Muscle of arm (tissue), 12 donors: ENCODE data around the gene KIFC3. TPM values are rescaled to one million over a fixed set of nuclear protein-coding genes. Genes with fewer than 3 reads are reported as not detected.
"Not testable (repeated sequence)": the region's sequence is repeated elsewhere in the genome, so short reads cannot be mapped to it uniquely, and the experiment has no call there.

ENCODE experiments used
- DNase-seq: peaks from one replicate; pipeline ENCODE4 v3.0.0-alpha.2; 2013
- polyA plus RNA-seq, 12 donors: library from polyadenylated mRNA; unstranded; fragments of 120-200 nt; gene quantifications; one replicate each; pipeline ENCODE4 v1.2.1, GENCODE V29; 2013; ENCODE audit not compliant: insufficient read length in 12 of 12

The KIFC3 gene
- polyA plus RNA-seq, 12 donors, result 10.8 to 70.4 (median 17.6) TPM; not detected in 1

- no peak for DNase-seq
Observed at GRCh38 chr16:57825298-57826044, 23.2 kb upstream of the KIFC3 start.

DNA sequence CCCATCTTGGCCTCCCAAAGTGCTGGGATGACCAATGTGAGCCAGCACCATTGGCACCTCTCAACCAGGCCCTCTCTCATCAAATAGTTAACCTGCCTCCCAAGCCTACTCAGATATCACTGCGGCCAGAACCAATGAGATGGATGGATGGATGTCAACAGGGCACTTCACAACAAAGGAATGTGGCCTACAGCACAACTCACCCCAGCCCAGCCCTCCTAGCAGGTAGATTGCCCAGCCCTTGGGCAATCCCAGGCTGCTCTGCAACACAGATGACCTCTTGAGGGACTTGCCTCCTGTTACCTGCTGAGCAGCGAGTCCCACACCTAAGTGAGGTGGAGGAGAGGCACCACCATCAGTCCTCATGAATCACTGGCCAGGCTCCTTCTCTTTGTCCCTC, 22.6 kb upstream of the KIFC3 start:
- DNase-seq, result no peak

DNA sequence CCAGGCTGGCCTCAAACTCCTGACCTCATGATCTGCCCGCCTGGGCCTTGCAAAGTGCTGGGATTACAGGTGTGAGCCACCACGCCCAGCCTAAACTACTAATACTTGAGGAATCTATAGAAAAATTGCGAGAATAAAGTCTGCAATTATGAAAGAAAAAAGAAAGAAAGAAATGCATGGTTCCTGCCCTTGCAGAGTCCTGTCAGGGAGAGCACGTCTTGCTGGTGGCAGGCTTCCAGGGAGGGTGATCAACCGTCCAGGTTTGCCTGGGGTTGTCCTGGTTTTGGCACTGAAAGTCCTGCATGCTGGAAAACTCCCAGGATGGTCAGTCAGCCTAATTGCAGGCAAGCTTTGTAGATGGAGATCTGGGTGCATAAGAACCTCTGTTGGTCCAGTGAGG, 21.5 kb upstream of the KIFC3 start:
- DNase-seq, result no peak

GRCh38 chr16:57822856-57823255, 20.6 kb upstream of the KIFC3 start:
- no peak for DNase-seq

DNA sequence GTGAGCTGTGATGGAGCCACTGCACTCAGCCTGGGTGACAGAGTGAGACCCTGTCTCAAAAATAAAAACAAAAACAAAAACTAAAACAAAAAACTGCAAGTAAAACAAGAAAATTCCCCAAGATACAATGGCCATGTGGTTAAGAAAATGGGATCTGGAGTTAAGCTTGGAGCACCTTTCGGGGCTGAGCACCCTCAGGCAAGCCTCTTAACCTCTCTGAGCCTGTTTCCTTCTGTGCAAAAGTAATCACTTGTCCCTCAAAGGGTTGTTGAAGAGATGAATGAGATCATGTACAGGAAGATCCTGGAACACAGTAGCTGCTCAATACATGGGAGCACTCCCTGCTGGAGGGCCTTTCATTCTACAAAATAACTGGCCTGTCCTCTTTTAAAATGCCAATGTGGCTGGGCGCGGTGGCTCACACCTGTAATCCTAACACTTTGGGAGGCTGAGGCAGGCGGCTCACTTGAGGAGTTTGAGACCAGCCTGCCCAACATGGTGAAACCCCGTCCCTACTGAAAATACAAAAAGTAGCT, 19.8 kb upstream of the KIFC3 start:
- no peak for DNase-seq

- DNase-seq, result no peak
Observed at GRCh38 chr16:57821149-57821971, 19.1 kb upstream of the KIFC3 start.

GRCh38 chr16:57818377-57819064, 16.2 kb upstream of the KIFC3 start:
- no peak for DNase-seq

DNA sequence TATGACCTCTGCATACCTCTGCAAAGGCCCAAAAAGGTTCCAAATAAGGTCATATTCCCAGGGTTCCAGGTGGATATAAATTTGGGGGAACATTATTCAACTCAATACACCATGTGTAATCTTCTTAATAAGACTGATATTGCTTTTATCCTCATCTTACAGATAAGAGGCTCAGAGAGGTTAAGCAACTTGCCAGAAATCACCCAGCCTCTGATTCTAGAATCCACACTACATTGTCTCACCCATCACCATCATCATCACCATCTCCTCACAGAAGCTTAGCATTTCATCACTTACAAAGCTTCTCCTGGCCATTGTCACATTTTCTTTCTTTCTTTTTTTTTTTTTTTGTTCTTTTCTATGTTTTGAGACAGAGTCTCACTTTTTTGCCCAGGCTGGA, 15.4 kb upstream of the KIFC3 start:
- no peak for DNase-seq

DNA sequence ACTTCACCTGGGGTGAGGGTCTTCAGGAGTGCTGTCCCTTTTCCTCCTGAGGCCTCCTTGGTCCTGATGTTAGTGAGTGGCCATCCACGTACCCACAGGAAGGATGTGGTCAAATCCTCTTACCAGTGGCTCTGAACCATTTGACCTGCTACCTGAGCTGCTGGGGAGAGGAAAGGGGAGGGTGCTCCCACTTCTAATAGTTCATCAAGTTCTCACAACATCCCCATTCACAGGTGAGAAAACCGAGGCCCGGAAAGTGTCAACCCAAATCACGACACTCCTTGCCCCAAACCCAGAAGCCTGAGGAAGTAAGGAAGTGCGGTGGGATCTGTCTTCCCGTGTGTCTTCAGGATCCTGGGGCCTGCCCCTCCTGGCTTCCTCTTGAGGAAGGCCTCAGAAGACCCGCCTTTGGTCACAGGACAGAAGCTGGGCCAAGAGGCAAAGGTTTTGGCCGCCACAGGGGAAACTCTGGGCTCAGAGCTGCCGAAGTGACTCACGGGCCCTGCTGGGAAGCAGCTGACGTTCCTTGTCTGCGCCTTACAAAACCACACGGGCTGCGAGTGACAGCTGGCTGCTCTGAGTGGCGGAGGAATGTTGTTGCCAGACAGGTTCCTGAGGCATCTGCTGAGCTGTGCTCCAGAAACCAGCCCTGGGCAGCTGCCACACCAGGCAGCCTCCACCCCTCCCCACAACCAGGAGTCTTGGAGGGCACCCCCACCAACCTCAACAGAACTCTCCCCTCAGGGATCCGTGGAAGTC, 13.9 kb upstream of the KIFC3 start:
- peak; percentile 63 for DNase-seq

GRCh38 chr16:57814896-57815295, 12.6 kb upstream of the KIFC3 start:
- DNase-seq, result no peak

DNA sequence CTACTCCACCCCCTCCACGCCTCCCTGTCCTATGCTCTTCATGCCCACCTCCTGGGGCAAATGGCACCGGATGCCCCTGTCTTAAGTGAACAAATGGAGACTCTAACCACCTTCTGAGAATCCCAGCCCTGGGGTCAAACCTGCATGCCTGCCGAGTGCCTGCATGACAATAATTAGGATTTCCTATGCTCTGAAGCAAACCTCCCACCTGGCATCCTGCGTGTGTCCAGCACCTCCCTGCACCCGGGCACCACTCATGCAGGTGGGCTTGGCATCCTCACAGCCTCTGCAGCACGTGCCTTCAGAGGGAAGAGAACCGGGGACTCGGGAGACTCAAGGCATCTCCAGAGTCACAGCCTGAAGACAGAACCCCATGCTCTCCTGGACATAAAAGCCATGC, 11.2 kb upstream of the KIFC3 start:
- no peak for DNase-seq

DNA sequence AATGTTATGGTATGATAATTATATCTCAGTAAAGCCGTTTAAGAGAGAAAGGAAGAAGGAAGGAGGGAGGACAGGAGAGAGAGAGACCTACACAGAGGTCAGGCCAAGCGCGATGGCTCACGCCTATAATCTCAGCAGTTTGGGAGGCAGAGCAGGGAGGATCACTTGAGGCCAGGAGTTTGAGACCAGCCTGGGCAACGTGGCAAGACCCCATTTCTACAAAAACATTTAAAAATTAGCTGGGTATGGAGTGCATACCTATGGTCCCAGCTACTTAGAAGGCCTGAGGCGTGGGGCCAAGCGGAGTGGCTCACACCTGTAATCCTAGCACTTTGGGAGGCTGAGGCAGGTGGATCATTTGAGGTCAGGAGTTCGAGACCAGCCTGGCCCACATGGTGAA, 9.0 kb upstream of the KIFC3 start:
- not testable (repeated sequence) for DNase-seq

DNA sequence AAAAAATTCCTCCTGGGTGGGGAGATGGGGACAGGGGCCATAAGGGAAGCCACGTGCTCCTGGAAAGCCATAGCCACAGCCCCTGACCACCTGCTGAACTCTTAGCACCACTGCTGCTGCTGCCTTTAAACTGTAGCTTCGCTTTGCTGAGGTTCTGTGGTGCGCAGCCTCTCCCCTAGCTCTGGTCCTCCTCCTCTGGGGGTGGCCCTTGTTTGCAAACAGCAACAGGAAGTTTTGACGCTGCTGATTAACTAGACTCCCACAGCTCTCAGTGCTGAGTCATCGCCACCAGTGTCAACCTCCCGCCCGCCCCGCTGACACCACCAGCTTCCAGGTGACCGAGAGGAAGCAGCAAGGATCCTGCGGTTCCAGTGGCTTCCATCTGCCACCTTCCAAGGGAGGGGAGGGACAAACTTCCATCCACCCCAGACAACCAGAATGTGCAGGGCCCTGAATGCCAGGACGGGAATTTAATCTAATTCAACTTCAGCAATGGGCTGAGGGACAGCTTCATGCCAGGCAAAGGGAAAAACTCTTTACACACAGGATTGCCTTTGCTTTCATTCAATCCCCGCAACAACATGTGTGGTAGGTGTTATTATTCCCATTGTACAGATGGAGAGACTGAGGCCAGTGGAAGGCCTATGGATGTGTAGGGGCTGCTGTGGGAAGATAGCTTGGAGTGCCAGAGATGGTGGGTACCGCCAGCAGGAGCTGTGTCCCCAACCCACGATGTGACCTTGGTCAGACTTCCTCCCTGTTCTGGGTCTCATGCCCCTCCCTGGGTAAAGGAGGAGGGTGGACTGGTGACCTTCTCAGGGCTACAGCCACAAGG, 8.1 kb upstream of the KIFC3 start:
- DNase-seq, result no peak

GRCh38 chr16:57809276-57810196, 7.2 kb upstream of the KIFC3 start:
- no peak for DNase-seq

- DNase-seq, result no peak
Observed at GRCh38 chr16:57808589-57809228, 6.4 kb upstream of the KIFC3 start.

- DNase-seq, result no peak
Observed at GRCh38 chr16:57807968-57808528, 5.8 kb upstream of the KIFC3 start.

DNA sequence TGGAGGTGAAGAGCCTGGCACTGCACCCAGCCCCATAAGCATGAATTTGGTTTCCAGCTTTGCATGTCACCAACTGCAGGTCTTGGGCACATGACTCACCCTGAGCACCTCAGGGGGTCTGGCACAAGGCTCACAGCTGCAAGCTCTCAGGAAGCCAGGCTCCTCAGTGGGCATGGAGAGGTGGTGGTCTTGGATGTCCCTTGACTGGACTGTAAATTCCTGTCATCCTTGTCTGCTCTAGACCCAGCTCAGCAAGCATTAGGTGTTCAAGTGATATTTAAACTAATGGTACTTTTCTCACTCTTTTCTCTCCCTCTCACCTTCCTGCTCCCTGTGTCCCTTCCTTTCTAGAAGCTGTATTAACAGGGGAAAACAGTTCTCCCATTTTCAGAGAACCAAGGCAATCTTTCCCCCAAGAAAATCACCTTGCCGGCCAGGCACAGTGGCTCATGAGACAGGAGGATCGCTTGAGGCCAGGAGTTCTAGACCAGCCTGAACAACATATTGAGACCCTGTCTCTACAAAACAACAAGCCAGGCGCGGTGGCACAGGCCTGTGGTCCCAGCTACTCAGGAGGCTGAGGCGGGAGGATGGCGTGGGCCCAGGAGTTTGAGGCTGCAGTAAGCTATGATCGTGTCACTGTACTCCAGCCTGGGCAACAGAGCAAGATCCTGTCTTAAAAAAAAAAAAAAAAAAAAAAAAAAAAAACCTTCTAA, 5.1 kb upstream of the KIFC3 start:
- DNase-seq, result no peak

DNA sequence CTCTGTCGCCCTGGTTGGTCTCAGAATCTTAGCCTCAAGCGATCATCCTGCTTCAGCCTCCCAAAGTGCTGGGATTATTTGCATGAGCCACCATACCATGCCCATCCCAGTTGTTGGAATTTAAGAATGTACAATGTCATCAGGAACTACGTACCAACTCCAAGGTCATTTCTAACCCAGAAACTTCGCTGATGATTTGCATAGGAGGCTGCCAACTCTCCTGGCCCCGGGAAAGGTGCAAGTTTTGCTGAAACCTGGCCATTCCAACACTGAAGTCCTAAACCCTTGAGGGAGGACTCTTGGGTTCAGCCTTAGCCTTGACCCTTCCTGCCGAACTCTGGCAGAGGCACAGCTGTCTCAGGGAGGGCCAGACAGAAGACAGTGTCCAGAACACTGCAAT, 2.9 kb upstream of the KIFC3 start:
- no peak for DNase-seq
